H1 (cell line): Measurements from ENCODE around the gene WFDC10A. TPM values are rescaled to one million over a fixed set of nuclear protein-coding genes. Genes with fewer than 3 reads are reported as not detected.
A peak's percentile ranks its signal among the peaks of the same experiment; 100 is the strongest.

ENCODE experiments used
- CREB1 ChIP-seq: IDR thresholded peaks from 2 replicates; pipeline ENCODE4 v1.6.1; 2012; ENCODE audit warnings: inconsistent platforms
- MAX ChIP-seq: IDR thresholded peaks from 2 replicates; pipeline ENCODE4 v1.6.1; 2012; ENCODE audit warnings: inconsistent platforms
- RAD21 ChIP-seq, 2 experiments: IDR thresholded peaks in 1 of 2; conservative IDR thresholded peaks in 1 of 2; 2 replicates each; pipeline ENCODE4 v1.6.1; 2011; ENCODE audit warnings: low read depth in 2 of 2, low read length in 2 of 2, improper control_type of control experiment in 1 of 2, inconsistent platforms in 1 of 2, mild to moderate bottlenecking in 1 of 2, moderate library complexity in 1 of 2
- SRF ChIP-seq: IDR thresholded peaks from 2 replicates; pipeline ENCODE4 v1.6.1; 2011; ENCODE audit warnings: mild to moderate bottlenecking, low read depth, low read length, moderate library complexity
- polyA plus RNA-seq, 7 experiments: library from polyadenylated mRNA; depleted of rRNA in 3 of 7; stranded (reverse) in 5 of 7; unstranded in 2 of 7; fragments of >200 nt in 5 of 7; fragments of 200-250 nt in 2 of 7; gene quantifications; 1 replicate in 5 of 7; 2 replicates in 1 of 7; 4 replicates in 1 of 7; pipeline versions ENCODE4 v1.2.1 to v1.2.3, GENCODE V29; 2011 to 2013; ENCODE audit warnings: missing spikeins in 2 of 7, mixed read lengths in 2 of 7
- total RNA-seq: library from RNA; stranded (reverse); fragmentation: NEBNext Ultra II Directional; extraction: Animal tissue kit (Norgen Biotek cat#: 25700); gene quantifications from 2 replicates; pipeline ENCODE4 v1.2.1, GENCODE V29; 2021

The WFDC10A gene
- total and polyA plus RNA-seq, 2 of the 8 experiments (the other 6 are each of a cell fraction or from before 2014, with no cell fraction given) = not detected

GRCh38 chr20:45629496-45630100, at the start of gene WFDC10A (continued):
- TF ChIP-seq RAD21 (IDR thresholded peaks at IDR 0.05 in 1 of 2, conservative IDR thresholded peaks at IDR 0.05 in 1 of 2; ENCODE audit: low read depth in 2 of 2, low read length in 2 of 2) (peak; percentile 68 to 77), CREB1 (0 out of 2 replicates have a peak, but pooled peaks have one; percentile 41), MAX (0 out of 2 replicates have a peak, but pooled peaks have one; percentile 20), SRF (no peak)
